GM18502 (cell line): ENCODE measurements around the gene PLEKHA7.
A peak's percentile ranks its signal among the peaks of the same experiment; 100 is the strongest.

Experiments
- ATAC-seq: cut with Tn5 transposase; IDR thresholded peaks from one replicate; pipeline ENCODE4 v1.9.1; 2021; ENCODE audit warnings: mild to moderate bottlenecking; ENCODE audit not compliant: unreplicated experiment, poor library complexity

PLEKHA7 gene

GRCh38 chr11:16956538-16957153, 57.6 kb downstream of the PLEKHA7 start:
- no peak for ATAC-seq

DNA sequence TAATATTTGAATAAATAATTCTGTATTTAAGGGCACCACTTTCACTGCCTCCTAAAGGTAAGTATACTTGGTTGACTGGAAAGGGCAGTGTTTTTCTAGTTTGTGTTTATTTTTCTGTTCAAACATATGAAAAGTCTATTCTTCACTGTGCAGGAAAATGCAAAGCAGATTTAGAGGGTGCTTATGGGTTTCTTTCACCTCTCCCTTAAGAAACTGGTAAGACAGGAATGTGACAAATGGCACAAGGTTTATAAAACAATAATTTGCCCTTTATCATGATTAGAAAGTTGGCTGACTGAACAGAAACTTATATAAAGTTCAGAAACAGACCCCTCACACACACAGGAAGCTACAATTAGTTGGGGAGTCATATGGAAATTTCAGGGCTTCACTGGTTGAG, 60.6 kb downstream of the PLEKHA7 start:
- no peak for ATAC-seq

- peak; percentile 62 for ATAC-seq
Observed at GRCh38 chr11:16946477-16947282, 67.5 kb downstream of the PLEKHA7 start.

GRCh38 chr11:16945671-16946469, 68.3 kb downstream of the PLEKHA7 start:
- ATAC-seq, result peak; percentile 88

DNA sequence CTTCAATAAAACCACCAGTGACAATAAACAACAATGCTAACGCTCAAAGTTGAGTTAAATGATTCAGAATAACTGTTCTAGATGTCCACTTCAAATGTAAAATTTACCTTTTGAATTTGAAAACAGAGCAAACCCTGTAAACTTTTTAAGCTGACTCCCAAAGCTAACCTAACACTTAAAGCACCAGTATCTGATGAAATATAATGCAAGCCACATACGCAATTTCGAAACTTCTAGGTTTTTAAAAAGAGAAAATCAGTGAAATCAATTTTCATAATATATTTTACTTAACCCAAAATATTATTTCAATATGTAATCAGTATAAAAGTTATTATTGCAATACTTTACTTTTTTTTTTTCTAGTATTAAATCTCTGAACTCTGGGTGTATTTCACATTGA, 71.3 kb downstream of the PLEKHA7 start:
- no peak for ATAC-seq

GRCh38 chr11:16942342-16942741, 71.9 kb downstream of the PLEKHA7 start:
- no peak for ATAC-seq

- ATAC-seq, result no peak
Observed at GRCh38 chr11:16941935-16942334, 72.3 kb downstream of the PLEKHA7 start.

GRCh38 chr11:16938061-16938460, 76.2 kb downstream of the PLEKHA7 start:
- ATAC-seq, result no peak

DNA sequence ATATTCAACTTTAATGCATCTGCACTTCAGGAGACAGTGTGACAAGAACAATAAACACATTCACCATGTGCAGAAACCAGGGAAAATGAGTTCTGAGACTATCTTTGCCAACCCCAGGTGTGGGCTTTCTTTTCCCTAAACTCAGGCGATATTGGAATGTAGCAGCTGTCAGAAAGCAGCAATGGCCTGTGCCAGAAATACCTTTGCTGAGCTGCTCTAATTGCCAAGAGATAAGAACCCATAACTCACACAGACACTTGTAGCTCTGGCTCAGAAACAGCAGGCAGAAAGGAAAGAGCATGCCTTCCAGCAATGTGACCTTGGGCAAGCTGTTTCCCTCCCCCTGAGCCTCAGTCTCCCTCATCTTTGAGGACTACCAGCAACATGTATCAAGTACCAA, 77.6 kb downstream of the PLEKHA7 start:
- ATAC-seq, result no peak

DNA sequence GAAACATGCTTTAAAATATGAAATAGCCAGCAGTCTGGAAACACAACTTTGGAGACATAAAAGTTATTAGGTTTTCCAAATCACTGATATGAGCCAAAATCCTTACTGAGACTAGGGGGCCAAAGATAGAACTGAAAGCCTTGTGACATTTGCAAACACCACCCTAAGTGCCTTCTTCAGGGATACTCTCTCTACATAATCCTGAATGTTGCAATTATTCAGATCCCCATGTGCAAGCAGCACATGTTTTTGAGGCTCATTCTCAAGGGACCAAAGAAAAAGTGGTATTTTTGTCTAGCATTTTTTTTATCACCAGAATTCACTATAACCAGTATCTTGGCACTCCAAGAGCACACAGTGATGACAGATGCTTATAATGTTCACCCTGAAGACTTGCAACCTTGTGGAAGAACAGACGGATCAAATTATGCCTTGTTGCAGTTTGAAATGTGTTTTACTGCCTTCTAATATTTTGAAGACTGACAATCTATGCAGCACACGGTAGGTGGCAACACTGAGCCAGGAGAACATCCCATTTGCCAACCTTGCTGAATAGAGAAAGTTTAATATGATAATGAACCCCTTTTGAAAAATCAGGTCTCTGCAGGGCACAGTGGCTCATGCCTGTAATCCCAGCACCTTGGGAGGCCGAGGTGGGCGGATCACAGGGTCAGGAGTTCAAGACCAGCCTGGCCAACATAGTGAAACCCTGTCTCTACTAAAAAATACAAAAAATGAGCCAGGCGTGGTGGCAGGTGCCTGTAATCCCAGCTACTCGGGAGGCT, 78.5 kb downstream of the PLEKHA7 start:
- ATAC-seq, result no peak

DNA sequence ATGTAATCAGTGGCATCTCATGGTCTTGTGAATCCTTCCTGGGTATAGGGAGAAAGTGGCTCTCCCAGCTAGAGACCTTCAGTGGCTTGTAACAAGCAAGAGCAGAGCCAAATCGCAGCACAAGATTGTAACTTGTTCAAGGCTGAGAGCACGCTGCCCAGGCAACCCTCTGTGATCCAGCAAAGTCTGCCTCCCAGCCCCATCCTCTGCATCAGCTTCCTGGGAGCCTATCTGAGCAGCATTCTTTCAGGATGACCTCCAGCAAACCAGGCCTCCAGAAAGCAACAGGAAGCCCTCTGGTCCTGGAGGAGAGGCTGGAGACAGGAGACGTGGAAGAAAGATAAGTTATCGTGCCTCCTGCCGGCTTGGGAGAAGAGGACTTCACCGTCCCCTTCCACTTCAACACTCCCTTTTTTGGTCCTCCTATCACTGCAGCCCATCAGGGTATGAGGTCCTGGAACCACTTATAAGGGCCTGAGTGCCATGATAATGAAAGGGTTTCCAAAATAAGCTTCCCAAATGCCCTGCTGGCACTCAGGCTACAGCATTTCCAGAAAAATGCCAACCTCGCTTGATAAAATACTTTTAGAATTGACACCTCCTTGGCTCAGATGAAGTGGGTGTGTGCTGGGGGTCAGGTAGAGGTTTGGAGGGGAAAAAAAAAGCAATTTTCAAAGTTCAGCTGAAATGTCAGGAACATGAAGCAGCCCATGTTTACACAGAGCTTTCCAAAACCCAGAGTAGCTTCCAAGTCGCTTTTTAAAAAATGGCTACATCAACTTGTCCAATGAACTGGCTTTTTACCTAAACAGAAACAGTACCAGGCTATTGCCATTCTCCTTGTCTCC, 80.2 kb downstream of the PLEKHA7 start:
- no peak for ATAC-seq

DNA sequence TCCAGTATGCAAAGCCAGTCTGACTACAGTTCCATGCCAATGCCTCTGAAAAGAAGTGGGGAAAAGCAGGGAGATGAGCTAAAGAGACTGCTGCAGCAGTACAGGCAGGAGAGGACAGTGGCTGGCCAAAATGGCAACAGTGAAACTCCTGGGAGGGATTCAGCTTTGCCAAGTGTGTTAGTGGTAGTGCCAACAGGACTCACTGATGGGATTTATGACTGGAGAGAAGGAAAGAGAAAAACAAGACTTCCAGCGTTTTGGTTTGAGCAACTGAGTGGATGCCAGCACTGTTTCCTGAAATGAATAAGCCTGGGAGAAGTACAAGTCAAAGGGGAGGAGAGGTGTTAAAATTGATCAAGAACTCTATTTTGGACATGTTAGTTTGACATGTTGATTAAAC, 80.9 kb downstream of the PLEKHA7 start:
- ATAC-seq, result no peak

GRCh38 chr11:16928044-16928443, 86.2 kb downstream of the PLEKHA7 start:
- ATAC-seq, result no peak

DNA sequence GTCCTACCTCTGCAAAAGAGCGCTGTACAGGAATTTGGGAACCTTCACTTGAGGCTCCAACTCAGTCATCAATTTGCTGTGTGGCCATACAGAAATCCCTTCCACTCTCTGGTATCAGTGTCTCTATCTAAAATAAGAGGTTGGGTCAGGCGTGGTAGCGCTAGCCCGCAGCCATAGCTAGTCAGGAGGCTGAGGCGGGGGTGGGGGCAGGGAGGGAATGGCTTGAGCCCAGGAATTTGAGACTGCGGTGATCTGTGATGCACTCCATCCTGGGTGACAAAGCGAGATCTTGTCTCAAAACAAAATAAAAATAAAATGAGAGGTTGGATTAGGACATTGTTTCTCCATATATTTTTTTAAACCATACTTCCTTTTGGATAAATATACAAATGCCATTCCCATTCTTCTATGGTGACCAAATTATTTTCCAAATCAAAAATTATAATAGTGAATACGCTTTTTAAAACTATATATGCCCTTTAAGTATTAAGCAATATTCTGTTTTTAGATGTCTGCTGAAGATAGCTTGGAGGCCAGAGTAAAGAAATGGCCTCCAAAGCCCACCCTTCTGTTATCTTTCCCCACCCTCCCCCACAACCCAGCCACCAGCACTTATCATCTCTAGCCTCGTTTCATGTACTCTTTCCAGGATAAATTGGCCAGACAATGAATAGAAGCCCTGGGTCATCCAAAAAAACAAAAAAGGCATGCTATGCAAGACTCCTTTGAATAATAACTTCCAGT, 87.2 kb downstream of the PLEKHA7 start:
- no peak for ATAC-seq

GRCh38 chr11:16925561-16926065, 88.6 kb downstream of the PLEKHA7 start:
- ATAC-seq, result peak; percentile 25

DNA sequence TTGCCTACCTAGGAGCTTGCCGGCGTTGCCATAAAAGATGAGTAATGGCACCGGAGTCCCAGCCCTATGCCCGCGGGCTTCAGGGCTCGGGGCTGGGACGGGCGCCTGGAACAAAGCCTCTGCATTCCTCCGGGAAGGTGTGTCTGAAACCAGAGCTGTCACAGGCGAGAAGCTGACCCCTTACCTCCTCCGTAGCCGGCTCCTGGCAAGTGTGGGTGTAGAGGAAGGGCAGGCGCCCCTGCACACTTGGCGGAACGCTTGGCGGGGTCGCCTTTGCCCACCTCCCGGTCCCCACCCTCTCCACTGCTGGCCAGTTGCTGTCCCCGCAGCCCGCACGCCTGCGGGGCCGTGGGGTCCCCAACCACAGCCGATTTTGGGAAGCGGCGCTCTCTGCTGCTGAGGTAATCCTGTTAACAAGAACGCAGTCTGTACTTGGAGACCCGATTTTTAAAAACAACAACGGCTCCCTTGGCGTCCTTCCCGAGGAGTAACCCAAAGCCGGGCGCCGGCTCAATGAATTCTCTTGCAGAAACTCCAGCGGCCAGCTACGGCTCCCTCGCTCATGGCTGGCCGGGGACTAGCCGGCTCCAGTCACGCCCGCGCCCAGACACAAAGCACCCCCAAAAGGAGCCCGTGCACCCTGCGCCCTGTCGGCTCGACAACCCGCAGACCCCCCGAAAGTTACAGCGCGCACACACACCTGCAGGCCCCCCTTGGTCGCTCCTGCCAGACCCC, 89.2 kb downstream of the PLEKHA7 start:
- peak; percentile 31 for ATAC-seq

DNA sequence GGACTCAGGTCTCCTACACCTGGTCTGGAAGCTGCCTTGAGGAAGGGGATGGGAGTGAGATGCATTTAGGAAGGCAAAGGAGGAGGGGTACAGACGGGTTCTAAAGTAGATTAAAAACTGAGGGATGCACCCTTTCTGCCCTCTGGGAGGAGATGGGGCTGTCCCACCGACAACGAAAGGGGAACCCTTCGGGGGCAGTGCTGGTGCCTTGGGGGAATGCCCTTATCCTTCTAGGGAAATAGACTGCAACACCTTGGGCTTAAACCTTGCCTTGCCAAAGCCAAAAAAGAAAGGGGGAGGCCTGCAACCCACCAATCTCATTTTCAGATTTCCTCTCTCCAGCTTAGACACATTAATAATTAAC, 89.8 kb downstream of the PLEKHA7 start:
- ATAC-seq, result peak; percentile 62

DNA sequence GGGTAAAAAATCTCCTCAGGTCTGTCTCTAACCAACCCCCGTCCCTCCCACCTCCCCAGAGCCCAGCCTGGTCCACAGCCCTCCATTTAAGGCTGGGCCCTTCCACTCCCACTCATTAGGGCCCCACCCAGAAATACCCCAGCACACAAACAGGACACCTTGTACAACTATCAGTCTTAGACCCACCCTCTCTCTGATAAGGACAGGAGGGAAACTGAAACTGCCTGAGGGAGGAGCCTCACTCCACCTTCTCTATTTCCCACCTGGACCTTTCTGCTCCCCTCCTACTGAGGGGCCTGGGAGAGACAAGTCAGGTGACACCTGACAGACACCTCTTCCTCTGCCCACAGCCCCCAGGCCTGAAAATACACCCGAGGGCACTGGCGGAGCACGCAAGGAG, 90.2 kb downstream of the PLEKHA7 start:
- peak; percentile 64 for ATAC-seq
